AG09309 (cell line): ENCODE results near the gene PLEKHJ1.
A peak's percentile ranks its signal among the peaks of the same experiment; 100 is the strongest.

Experiments
- DNase-seq: peaks from one replicate; pipeline ENCODE4 v3.0.0-alpha.2; 2010; ENCODE audit warnings: low read depth
- H3K4me3 ChIP-seq: 2 replicates; pipeline ENCODE4 v1.5.1; 2011; ENCODE audit warnings: mild to moderate bottlenecking, low read depth, low read length, moderate library complexity; ENCODE audit not compliant: control insufficient read depth
- TF ChIP-seq, protein P1 (sequence below): IDR thresholded peaks from 2 replicates; pipeline ENCODE4 v1.5.1; 2011; ENCODE audit warnings: mild to moderate bottlenecking, low read depth, low read length, inconsistent platforms; ENCODE audit not compliant: insufficient read depth, control insufficient read depth; ENCODE audit errors: missing control alignments

The PLEKHJ1 gene

DNA sequence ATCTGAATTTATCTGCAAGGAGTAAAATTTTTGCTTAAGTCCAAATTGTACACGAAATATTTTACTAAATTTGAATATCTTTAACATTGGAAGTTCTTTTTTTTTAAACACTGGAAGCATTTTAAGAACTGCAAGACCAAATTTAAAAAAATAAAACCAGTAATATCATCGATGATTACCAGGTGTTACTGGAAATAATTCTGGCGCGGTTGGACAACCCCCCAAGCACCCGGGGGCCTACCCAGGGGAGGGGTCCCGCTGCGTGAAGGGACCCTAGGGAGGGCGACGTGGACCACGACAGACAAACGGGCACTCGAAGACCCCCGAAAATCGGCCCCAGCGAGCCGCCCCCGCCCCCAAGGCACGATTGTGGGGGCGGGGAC lies 32.7 kb upstream of the PLEKHJ1 start:
- H3K4me3 ChIP-seq = peak overlapping the region; percentile 88
- DNase-seq = no peak
- TF ChIP-seq, protein P1, sequence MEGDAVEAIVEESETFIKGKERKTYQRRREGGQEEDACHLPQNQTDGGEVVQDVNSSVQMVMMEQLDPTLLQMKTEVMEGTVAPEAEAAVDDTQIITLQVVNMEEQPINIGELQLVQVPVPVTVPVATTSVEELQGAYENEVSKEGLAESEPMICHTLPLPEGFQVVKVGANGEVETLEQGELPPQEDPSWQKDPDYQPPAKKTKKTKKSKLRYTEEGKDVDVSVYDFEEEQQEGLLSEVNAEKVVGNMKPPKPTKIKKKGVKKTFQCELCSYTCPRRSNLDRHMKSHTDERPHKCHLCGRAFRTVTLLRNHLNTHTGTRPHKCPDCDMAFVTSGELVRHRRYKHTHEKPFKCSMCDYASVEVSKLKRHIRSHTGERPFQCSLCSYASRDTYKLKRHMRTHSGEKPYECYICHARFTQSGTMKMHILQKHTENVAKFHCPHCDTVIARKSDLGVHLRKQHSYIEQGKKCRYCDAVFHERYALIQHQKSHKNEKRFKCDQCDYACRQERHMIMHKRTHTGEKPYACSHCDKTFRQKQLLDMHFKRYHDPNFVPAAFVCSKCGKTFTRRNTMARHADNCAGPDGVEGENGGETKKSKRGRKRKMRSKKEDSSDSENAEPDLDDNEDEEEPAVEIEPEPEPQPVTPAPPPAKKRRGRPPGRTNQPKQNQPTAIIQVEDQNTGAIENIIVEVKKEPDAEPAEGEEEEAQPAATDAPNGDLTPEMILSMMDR = no peak

DNA sequence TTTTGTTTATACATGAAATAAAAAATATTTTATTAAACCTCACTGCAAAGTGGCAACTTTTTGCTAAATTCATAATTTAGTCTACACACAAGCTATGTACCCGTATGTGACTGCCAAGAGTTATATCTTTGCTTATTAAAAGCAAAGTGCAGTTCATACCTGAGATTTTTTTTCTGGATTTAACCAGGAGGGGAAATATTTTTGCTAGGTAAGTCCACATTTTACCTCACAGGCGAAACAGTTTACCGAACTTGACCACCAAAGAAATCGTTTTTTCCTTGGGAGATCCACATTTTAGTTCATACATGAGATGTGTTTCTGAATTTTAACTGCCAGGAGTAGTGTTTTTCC lies 32.3 kb upstream of the PLEKHJ1 start:
- TF ChIP-seq, protein P1 = no peak
- no peak overlapping the region; the same call in 1 of the 2 replicates for H3K4me3 ChIP-seq
- DNase-seq = no peak

DNA sequence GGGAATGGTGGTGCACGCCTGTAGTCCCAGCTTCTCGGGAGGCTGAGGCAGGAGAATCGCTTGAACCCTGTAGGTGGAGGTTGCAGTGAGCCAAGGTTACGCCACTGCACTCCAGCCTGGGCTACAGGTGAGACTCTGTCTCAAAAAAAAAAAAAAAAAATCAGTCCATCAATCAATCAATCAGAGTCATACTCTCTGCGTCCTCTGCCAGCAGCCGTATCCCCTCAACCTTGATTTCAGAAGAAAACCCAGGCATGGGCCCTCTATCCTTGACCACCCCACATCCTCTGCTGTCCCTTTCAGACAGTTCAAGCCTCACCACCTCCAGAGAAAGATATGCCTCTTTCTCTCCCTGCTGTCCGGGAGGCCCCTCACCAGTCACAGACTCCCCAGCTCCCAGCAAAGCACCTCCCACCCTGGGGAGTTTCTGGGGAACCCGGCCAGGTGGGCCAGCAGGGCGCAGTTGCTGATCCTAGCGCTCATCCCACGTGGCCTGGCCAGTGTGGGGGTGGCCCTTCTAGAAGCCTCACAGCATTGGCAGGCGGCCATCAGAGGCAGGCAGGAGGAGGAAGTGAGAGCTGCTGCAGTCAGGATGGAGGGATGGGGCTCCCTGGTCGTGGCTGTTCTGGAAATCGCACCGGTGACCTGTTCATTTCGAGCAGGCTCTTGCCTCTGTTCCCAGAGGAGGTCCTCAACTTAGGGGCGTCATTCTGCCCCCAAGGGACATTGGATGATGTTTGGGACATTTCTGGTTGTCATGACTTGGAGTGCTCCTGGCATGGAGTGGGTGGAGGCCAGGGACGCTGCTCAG lies 30.3 kb upstream of the PLEKHJ1 start:
- DNase-seq = no peak
- TF ChIP-seq, protein P1 = no peak
- H3K4me3 ChIP-seq = no peak overlapping the region

DNA sequence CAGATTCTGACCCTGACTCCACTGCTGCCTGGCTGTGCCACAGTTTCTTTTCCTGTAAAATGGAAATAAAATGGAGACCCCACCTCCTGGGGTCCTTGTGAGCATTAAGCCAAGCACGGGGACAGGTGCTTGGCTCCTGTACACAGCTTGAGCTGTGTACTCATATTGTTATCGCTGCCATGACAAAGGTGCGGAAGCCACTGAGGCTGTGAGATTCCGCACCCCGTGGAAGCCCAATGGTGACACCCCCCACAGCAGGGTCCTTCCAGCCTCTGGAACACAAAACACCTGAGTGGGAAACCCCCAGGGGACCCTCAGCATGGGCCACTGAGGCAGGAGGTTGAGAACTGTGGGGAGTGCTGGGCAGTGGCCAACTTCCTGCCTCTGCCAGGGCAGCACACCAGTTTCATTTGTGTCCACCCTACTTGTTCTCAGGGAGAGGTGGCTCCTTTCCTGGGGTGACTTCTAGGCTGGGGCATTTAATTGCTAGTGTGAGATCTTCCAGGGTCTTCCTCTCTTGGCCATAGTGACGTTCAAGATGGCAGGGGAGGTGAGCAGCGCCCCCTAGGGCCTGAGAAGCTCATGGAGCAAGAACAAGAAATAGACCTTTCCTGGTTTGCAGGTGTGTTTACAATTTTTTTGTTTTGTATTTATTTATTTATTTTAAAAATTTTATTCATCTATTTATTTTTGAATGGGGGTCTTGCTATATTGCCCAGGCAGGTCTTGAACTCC lies 25.5 kb upstream of the PLEKHJ1 start:
- TF ChIP-seq, protein P1 = peak; percentile 65
- no peak for DNase-seq
- H3K4me3 ChIP-seq = no peak overlapping the region

DNA sequence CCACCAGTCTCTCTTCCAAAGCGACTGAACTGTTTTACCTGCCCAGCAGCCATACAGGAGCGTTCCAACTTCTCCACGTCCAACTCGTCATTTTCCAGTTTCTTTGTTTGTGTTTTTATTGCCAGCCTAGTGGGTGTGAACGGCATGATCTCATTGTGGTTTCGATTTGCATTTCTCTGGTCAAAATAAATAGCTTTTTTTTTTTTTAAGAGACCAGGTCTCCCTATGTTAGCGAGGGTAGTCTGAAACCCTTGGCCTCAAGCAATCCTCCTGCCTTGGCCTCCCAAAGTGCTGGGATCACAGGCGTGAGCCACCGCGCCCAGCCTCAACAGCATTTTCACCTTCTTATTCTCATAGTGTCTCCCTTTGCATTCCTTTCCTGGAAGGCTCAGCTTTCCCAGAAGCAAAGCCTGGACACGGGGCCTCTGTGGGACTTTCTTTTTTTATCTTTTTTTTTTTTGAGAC lies 24.2 kb upstream of the PLEKHJ1 start:
- TF ChIP-seq, protein P1 = no peak
- H3K4me3 ChIP-seq = no peak overlapping the region
- no peak for DNase-seq

DNA sequence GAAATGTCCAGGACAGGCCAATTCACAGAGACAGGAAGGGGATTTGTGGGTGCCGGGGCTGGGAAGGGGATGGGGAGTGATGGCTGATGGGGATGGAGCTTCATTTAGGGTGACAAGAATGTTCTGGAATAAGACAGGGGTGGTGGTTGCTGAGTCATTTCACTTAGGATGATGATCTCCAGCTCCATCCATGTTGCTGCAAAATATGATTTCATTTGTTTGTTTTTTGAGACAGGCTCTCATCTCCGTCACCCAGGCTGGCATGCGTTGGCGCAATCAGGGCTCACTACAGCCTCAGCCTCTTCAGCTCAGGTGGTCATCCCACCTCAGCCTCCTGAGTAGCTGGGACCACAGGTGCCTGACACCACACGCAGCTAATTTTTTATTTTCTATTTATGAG lies 23.2 kb upstream of the PLEKHJ1 start:
- DNase-seq = no peak
- TF ChIP-seq, protein P1 = no peak
- no peak overlapping the region for H3K4me3 ChIP-seq
